Kidney (tissue), 14 donors: ENCODE data around the gene KCNK15. TPM values are rescaled to one million over a fixed set of nuclear protein-coding genes. Genes with fewer than 3 reads are reported as not detected.

Experiments
- DNase-seq, 5 donors: peaks; one replicate each; pipeline ENCODE4 v3.0.0-alpha.2; 2013 to 2020
- FAIRE-seq: peaks from 2 replicates; lab custom pipeline; 2012; peaks lifted over from hg19 to GRCh38; lab: Jason Lieb, UNC
- H3K27ac ChIP-seq, 2 donors: one replicate each; pipeline ENCODE4 v1.7.0; 2013; ENCODE audit warnings: low read depth in 2 of 2, low read length in 2 of 2, inconsistent platforms in 1 of 2
- H3K27me3 ChIP-seq: one replicate; pipeline ENCODE4 v1.7.1; 2013; ENCODE audit warnings: low read length, inconsistent platforms; ENCODE audit not compliant: control insufficient read depth, insufficient read depth
- H3K36me3 ChIP-seq, 3 donors: one replicate each; pipeline versions ENCODE4 v1.7.0 to v1.7.1; 2013; ENCODE audit warnings: low read length in 3 of 3, control low read depth in 1 of 3, inconsistent platforms in 1 of 3; ENCODE audit not compliant: insufficient read depth in 3 of 3, control insufficient read depth in 2 of 3
- H3K4me1 ChIP-seq, 3 donors: one replicate each; pipeline versions ENCODE4 v1.7.0 to v1.7.1; 2013; ENCODE audit warnings: low read length in 3 of 3, inconsistent platforms in 1 of 3, low read depth in 1 of 3; ENCODE audit not compliant: control insufficient read depth in 2 of 3, insufficient read depth in 2 of 3
- H3K4me3 ChIP-seq, 3 donors: one replicate each; pipeline versions ENCODE4 v1.7.0 to v1.8.1; 2013; ENCODE audit warnings: low read length in 3 of 3, control low read depth in 1 of 3, inconsistent platforms in 1 of 3
- H3K9ac ChIP-seq, 3 donors: one replicate each; pipeline versions ENCODE4 v1.7.0 to v1.7.1; 2013; ENCODE audit warnings: low read length in 3 of 3, control low read depth in 1 of 3, inconsistent platforms in 1 of 3
- H3K9me3 ChIP-seq, 3 donors: one replicate each; pipeline versions ENCODE4 v1.7.0 to v1.7.1; 2013; ENCODE audit warnings: low read length in 3 of 3, control low read depth in 1 of 3, inconsistent platforms in 1 of 3; ENCODE audit not compliant: control insufficient read depth in 2 of 3, insufficient read depth in 1 of 3
- CTCF ChIP-seq: IDR thresholded peaks from 3 replicates; pipeline ENCODE4 v1.5.1; 2012; ENCODE audit warnings: mild to moderate bottlenecking, moderate library complexity, borderline replicate concordance; ENCODE audit not compliant: insufficient read depth; ENCODE audit errors: extremely low read depth
- intact Hi-C: fragments of 100-400 bp; cut with DNase I; formaldehyde crosslinking; loops from one replicate; pipeline ENCODE4 v1.11.1; 2022
- polyA plus RNA-seq: library from polyadenylated mRNA; stranded (reverse); fragments of 350-450 nt; fragmentation: Illumina TruSeq; extraction: RNeasy Lipid Tissue Mini Kit (QIAGEN cat#74804); gene quantifications from one replicate; pipeline ENCODE4 v1.2.3, GENCODE V29; 2014; ENCODE audit warnings: low read depth, low replicate concordance; ENCODE audit not compliant: insufficient read depth
- total RNA-seq: library from RNA; stranded (reverse); fragmentation: NEBNext Ultra II Directional; extraction: Animal tissue kit (Norgen Biotek cat#: 25700); gene quantifications from one replicate; pipeline ENCODE4 v1.2.1, GENCODE V29; 2021
- donor health status: control.
- donor health status: control.
- donor health status: control.
- donor health status: control.
- donor health status: control.
- donor health status: DM: yes; HTN: yes; CAD: no.
- donor health status: Normal renal cell carcinoma (clear cell type).

The KCNK15 gene
- total and polyA plus RNA-seq, 2 donors from 2014 or later: 0.62 to 11.7 TPM

- FAIRE-seq (no peak), DNase-seq (no peak)
- Histone ChIP-seq H3K4me3 (no peak overlapping the region), H3K9me3 (no peaks in the 10 kb centered on the region), H3K27ac (no peak overlapping the region), H3K9ac (no peak overlapping the region), H3K36me3 (no peaks in the 10 kb centered on the region), H3K4me1 (peaks cover 0 to 3% (median 0%) of the 10 kb centered on the region in 3 donors), H3K27me3 (no peaks in the 10 kb centered on the region)
- intact Hi-C loops: loop anchor here (5.0 kb wide), 1 partner anchor 43 kb away; no protein-coding TSS in a partner anchor
- TF ChIP-seq CTCF: no peak
These were observed 15.2 kb upstream of the KCNK15 start for GRCh38 chr20:44730441-44730840.

- no peaks in the 10 kb centered on the region for H3K27me3 ChIP-seq
- no peak for TF ChIP-seq CTCF
- no peak overlapping the region for H3K27ac ChIP-seq
- peaks cover 0 to under 1% (median 0%) of the 10 kb centered on the region in 3 donors for H3K9me3 ChIP-seq
- peak in 1 of 5 donors; percentile 44 for DNase-seq
- intact Hi-C loops: loop anchor here (5.0 kb wide), 1 partner anchor 44 kb away; no protein-coding TSS in a partner anchor
- H3K4me3 ChIP-seq: no peak overlapping the region
- no peak for FAIRE-seq
- H3K9ac ChIP-seq: no peak overlapping the region
- no peaks in the 10 kb centered on the region for H3K36me3 ChIP-seq
- peaks cover 0 to 3% (median 0%) of the 10 kb centered on the region in 3 donors for H3K4me1 ChIP-seq
These were observed 14.0 kb upstream of the KCNK15 start for GRCh38 chr20:44731657-44732056.

GRCh38 chr20:44732327-44732726 lies 13.3 kb upstream of the KCNK15 start:
- DNase-seq: no peak
- intact Hi-C loops: loop anchor here (5.0 kb wide), 1 partner anchor 45 kb away; no protein-coding TSS in a partner anchor
- Histone ChIP-seq H3K9me3 (peaks cover 0 to 7% (median 0%) of the 10 kb centered on the region in 3 donors), H3K36me3 (no peaks in the 10 kb centered on the region), H3K27ac (no peak overlapping the region), H3K4me3 (no peak overlapping the region), H3K9ac (no peak overlapping the region), H3K27me3 (no peaks in the 10 kb centered on the region), H3K4me1 (peaks cover 0 to 3% (median 0%) of the 10 kb centered on the region in 3 donors)
- TF ChIP-seq CTCF: no peak
- FAIRE-seq: no peak
